NCI-H2171 (cell line): ENCODE measurements around the gene ZBTB17.
"Not testable (repeated sequence)": the region's sequence is repeated elsewhere in the genome, so short reads cannot be mapped to it uniquely, and the experiment has no call there.

Source experiments
- DNase-seq: peaks from one replicate; lab custom pipeline; 2025; lab: John Stamatoyannopoulos, UW

Gene ZBTB17

GRCh38 chr1:15988856-15989736, 13.2 kb upstream of the ZBTB17 start:
- DNase-seq: no peak

- no peak for DNase-seq
Measured at GRCh38 chr1:15985611-15986297, 9.9 kb upstream of the ZBTB17 start.

GRCh38 chr1:15983275-15983674, 7.4 kb upstream of the ZBTB17 start:
- DNase-seq: no peak

- DNase-seq: no peak
Measured at GRCh38 chr1:15981679-15982078, 5.8 kb upstream of the ZBTB17 start.

GRCh38 chr1:15977947-15978346, 2.0 kb upstream of the ZBTB17 start:
- DNase-seq: not testable (repeated sequence)

- peak; percentile 54 for DNase-seq
Measured at GRCh38 chr1:15975358-15975804, 520 bp downstream of the ZBTB17 start.

GRCh38 chr1:15974855-15975254, 1.0 kb downstream of the ZBTB17 start:
- DNase-seq: no peak

- DNase-seq: no peak
Measured at GRCh38 chr1:15973772-15974171, 2.1 kb downstream of the ZBTB17 start.

GRCh38 chr1:15972409-15972808, 3.5 kb downstream of the ZBTB17 start:
- DNase-seq: no peak

- DNase-seq: no peak
Measured at GRCh38 chr1:15970911-15971310, 5.0 kb downstream of the ZBTB17 start.

GRCh38 chr1:15969321-15969880, 6.5 kb downstream of the ZBTB17 start:
- no peak for DNase-seq

GRCh38 chr1:15968172-15968571, 7.7 kb downstream of the ZBTB17 start:
- DNase-seq: no peak

- no peak for DNase-seq
Measured at GRCh38 chr1:15966956-15967344, 9.0 kb downstream of the ZBTB17 start.

GRCh38 chr1:15966081-15966955, 9.6 kb downstream of the ZBTB17 start:
- DNase-seq: no peak

- no peak for DNase-seq
Measured at GRCh38 chr1:15965228-15965767, 10.6 kb downstream of the ZBTB17 start.

- no peak for DNase-seq
Measured at GRCh38 chr1:15963968-15964648, 11.8 kb downstream of the ZBTB17 start.

GRCh38 chr1:15963363-15963967, 12.4 kb downstream of the ZBTB17 start:
- no peak for DNase-seq

- DNase-seq: no peak
Measured at GRCh38 chr1:15962671-15963362, 13.1 kb downstream of the ZBTB17 start.

- DNase-seq: no peak
Measured at GRCh38 chr1:15962176-15962575, 13.7 kb downstream of the ZBTB17 start.

GRCh38 chr1:15961492-15961891, 14.4 kb downstream of the ZBTB17 start:
- DNase-seq: no peak
